ENCODE measurements around the gene OTOA. TPM values are rescaled to one million over a fixed set of nuclear protein-coding genes. Genes with fewer than 3 reads are reported as not detected.
"Not testable (repeated sequence)": the region's sequence is repeated elsewhere in the genome, so short reads cannot be mapped to it uniquely, and the experiment has no call there.

Gene OTOA
- total RNA-seq, 4 donors from 2014 or later: 0.40 TPM; not detected in 3

DNA sequence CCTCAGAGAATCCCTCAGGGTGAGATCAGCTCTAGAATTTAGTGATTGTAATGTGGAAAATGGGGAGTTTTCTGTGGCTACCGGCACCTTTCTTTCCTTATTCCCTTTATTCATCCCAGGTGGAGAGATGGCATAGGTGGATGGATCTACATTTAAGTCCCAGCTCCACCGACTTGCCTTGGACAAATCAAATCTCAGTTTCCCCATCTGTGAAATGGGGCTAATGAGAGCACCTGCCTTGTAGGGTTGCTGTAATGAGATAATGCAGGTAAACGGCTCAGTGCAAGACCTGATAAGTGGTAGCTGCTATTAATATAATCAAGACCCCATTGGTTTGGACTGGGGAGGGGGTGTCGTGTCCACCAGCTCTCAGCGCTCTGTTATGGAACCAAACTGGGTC is 40.5 kb downstream of the OTOA start:
- no peak for DNase-seq (ENCODE audit: low spot score in 2 of 2)
- TF ChIP-seq, protein P1, sequence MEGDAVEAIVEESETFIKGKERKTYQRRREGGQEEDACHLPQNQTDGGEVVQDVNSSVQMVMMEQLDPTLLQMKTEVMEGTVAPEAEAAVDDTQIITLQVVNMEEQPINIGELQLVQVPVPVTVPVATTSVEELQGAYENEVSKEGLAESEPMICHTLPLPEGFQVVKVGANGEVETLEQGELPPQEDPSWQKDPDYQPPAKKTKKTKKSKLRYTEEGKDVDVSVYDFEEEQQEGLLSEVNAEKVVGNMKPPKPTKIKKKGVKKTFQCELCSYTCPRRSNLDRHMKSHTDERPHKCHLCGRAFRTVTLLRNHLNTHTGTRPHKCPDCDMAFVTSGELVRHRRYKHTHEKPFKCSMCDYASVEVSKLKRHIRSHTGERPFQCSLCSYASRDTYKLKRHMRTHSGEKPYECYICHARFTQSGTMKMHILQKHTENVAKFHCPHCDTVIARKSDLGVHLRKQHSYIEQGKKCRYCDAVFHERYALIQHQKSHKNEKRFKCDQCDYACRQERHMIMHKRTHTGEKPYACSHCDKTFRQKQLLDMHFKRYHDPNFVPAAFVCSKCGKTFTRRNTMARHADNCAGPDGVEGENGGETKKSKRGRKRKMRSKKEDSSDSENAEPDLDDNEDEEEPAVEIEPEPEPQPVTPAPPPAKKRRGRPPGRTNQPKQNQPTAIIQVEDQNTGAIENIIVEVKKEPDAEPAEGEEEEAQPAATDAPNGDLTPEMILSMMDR (IDR thresholded peaks at IDR 0.05): no peak
- TF ChIP-seq POLR2A (IDR thresholded peaks at IDR 0.05): no peak
- TF ChIP-seq EP300 (IDR thresholded peaks at IDR 0.05): no peak
- no peak for TF ChIP-seq POLR2AphosphoS5 (IDR thresholded peaks at IDR 0.05)
- no peak overlapping the region for H3K27ac ChIP-seq
- H3K36me3 ChIP-seq: no peaks in the 10 kb centered on the region
- no peaks in the 10 kb centered on the region for H3K27me3 ChIP-seq
- H3K4me3 ChIP-seq: no peak overlapping the region
- no peaks in the 10 kb centered on the region for H3K9me3 ChIP-seq
- WGBS: 90% methylated on average over 5 of the region's 5 CpGs
- peaks cover 4% of the 10 kb centered on the region for H3K4me1 ChIP-seq

DNA sequence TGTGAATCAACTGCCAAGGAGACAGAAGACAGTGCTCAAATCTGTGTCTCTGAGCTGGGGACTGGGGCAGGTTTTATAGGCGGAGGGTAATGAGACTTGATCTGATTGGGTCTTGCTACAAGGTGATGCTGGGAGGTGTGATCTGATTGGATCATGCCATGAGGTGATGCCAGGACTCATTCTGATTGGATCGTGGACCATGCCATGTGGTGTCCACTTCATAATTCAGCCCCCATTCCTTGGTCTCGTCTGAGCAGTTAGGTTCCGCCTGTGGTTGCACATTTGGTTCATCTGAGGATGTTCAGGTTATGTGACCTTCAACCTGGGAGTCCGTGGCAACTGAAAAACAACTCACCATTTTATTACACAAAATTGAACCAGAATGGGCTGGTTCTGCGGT is 41.0 kb downstream of the OTOA start:
- H3K9me3 ChIP-seq: no peaks in the 10 kb centered on the region
- TF ChIP-seq POLR2AphosphoS5 (IDR thresholded peaks at IDR 0.05) (no peak), EP300 (IDR thresholded peaks at IDR 0.05) (no peak), POLR2A (IDR thresholded peaks at IDR 0.05) (no peak)
- TF ChIP-seq, protein P1 (IDR thresholded peaks at IDR 0.05): no peak
- DNase-seq (ENCODE audit: low spot score in 2 of 2): no peak
- 91% methylated on average over 6 of the region's 6 CpGs for WGBS
- H3K36me3 ChIP-seq: no peaks in the 10 kb centered on the region
- no peak overlapping the region for H3K27ac ChIP-seq
- no peaks in the 10 kb centered on the region for H3K27me3 ChIP-seq
- peaks cover 4% of the 10 kb centered on the region for H3K4me1 ChIP-seq
- no peak overlapping the region for H3K4me3 ChIP-seq

- Histone ChIP-seq H3K27ac (no peak overlapping the region), H3K4me3 (no peak overlapping the region), H3K36me3 (no peaks in the 10 kb centered on the region), H3K27me3 (no peaks in the 10 kb centered on the region), H3K9me3 (no peaks in the 10 kb centered on the region), H3K4me1 (peaks cover 4% of the 10 kb centered on the region)
- TF ChIP-seq, protein P1 (IDR thresholded peaks at IDR 0.05): peak; percentile 59 to 74
- TF ChIP-seq POLR2AphosphoS5 (IDR thresholded peaks at IDR 0.05) (no peak), POLR2A (IDR thresholded peaks at IDR 0.05) (no peak), EP300 (IDR thresholded peaks at IDR 0.05) (no peak)
- 3% methylated on average over 10 of the region's 10 CpGs for WGBS
- peak; percentile 76 to 86 for DNase-seq (ENCODE audit: low spot score in 2 of 2)
Observed at GRCh38 chr16:21708533-21709115, 44.9 kb downstream of the OTOA start.

- Histone ChIP-seq H3K27me3 (no peaks in the 10 kb centered on the region), H3K27ac (no peak overlapping the region), H3K4me3 (no peak overlapping the region), H3K4me1 (peaks cover 4% of the 10 kb centered on the region), H3K9me3 (no peaks in the 10 kb centered on the region), H3K36me3 (no peaks in the 10 kb centered on the region)
- TF ChIP-seq POLR2AphosphoS5 (IDR thresholded peaks at IDR 0.05): no peak
- TF ChIP-seq, protein P1 (IDR thresholded peaks at IDR 0.05): no peak
- no peak for TF ChIP-seq EP300 (IDR thresholded peaks at IDR 0.05)
- no peak for TF ChIP-seq POLR2A (IDR thresholded peaks at IDR 0.05)
- no peak for DNase-seq (ENCODE audit: low spot score in 2 of 2)
- WGBS: 75% methylated on average over 4 of the region's 4 CpGs
Observed at GRCh38 chr16:21710938-21711337, 47.2 kb downstream of the OTOA start.

- H3K4me1 ChIP-seq: no peaks in the 10 kb centered on the region
- H3K27ac ChIP-seq: no peak overlapping the region
- H3K27me3 ChIP-seq: no peaks in the 10 kb centered on the region
- no peaks in the 10 kb centered on the region for H3K36me3 ChIP-seq
- TF ChIP-seq EP300 (IDR thresholded peaks at IDR 0.05): no peak
- TF ChIP-seq POLR2AphosphoS5 (IDR thresholded peaks at IDR 0.05): no peak
- TF ChIP-seq POLR2A (IDR thresholded peaks at IDR 0.05): no peak
- TF ChIP-seq, protein P1 (IDR thresholded peaks at IDR 0.05): no peak
- no peaks in the 10 kb centered on the region for H3K9me3 ChIP-seq
- 82% methylated on average over 5 of the region's 5 CpGs for WGBS
- no peak for DNase-seq (ENCODE audit: low spot score in 2 of 2)
- no peak overlapping the region for H3K4me3 ChIP-seq
Observed at GRCh38 chr16:21713549-21714368, 50.0 kb downstream of the OTOA start.

GRCh38 chr16:21714369-21714618 is 50.5 kb downstream of the OTOA start:
- not testable (repeated sequence) for H3K27ac ChIP-seq; H3K36me3 ChIP-seq; H3K4me1 ChIP-seq; H3K4me3 ChIP-seq; H3K27me3 ChIP-seq; DNase-seq (ENCODE audit: low spot score in 2 of 2); H3K9me3 ChIP-seq
